Endometrial microvascular endothelial cells (primary cell): ENCODE results near the gene IL20RA. TPM values are rescaled to one million over a fixed set of nuclear protein-coding genes. Genes with fewer than 3 reads are reported as not detected.

Experiments
- in situ Hi-C: cut with HindIII; loops from 2 replicates; pipeline ENCODE4 v1.10.0; 2017; ENCODE audit warnings: low sequenced_read_pairs, low pct_unique_long_range_greater_than_20kb; ENCODE audit errors: inconsistent ontology term
- total RNA-seq: library from RNA; depleted of rRNA; stranded (reverse); fragments of >200 nt; gene quantifications from one replicate; pipeline ENCODE4 v1.2.3, GENCODE V29; 2015; ENCODE audit errors: inconsistent ontology term

IL20RA gene
- total RNA-seq, 1 donor from 2014 or later: not detected

DNA sequence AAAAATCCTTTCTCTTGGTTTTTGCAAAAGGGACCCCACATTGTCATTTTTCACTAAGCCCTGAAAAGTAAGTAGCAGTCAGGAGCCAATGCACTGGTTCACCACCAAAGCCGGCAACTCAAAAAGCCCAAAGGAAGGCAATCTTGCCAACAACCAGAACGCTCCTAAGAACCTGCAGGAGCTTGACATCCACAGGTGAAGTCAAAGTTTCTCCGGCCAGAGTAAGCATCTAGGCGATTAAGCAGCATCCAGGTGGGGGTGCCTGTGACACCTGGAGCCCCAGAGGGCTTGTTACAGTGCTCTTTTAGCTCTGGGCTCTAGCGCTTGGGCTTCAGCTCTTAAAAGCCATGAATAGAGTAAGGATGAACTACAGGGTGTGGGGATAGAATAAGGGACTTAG lies 86.6 kb downstream of the IL20RA start:
- in situ Hi-C loops: no loop called here

DNA sequence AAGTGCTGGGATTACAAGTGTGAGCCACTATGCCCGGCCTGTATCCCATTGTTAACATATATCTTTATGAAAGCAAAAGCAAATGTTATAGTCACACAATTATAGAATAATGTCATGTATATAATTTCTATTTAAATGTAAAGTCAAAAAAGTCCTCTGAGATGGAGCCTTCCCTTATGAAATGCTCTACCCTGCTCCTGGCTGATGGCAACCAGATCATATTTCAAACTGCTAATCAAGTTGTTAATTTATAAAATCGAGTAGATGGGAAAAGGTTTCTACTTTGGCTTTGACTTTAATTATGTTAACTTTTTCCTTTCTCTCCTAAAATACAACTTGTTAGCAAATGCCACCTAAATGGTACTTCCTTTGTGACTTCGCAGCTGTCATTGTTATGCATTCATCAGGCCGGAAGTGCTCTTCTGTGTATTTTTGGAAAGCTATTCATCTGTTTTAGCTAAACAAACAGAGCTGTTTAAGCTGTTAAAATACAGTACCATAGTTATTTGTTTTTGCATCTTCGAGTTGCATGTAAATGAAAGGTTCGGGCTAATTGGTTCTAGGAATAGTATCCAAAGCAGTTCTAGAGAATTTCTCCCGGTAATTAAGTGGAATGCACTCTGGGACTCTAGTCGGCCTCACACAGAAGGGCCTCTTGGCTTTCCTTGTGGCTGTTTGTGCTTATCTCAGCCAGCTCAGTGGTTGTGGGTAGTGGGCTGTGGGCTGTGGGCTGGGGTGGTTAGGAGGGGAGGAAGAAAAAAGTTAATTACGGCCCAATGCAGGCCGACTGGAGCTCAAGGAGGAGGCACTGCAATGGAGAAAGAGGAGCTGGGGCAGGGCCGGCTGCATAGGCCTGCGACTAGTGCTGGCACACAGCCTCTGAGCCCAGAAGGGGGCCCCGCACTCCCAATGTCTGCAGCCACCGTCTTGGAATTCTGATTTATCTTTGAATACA lies 87.9 kb downstream of the IL20RA start:
- in situ Hi-C loops: no loop called here

DNA sequence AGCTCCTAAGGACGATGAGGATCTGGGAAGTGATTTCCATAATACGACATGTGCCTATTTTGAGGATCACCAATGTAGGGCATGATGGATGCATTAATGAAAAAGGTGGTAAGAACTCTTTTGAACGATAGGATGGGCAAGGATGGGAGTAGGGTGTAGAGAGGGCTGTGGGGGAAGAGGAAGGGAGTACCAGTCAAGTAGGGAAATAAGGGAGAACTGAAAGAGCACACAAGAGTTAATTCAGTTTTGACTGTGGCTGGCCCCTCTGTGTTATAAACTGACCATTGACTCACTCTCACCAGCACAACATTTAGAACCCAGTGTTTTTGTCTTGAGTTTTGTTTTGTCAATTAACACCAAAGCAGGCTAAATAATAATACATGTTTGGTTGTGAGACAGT lies 89.6 kb downstream of the IL20RA start:
- in situ Hi-C loops: no loop called here

DNA sequence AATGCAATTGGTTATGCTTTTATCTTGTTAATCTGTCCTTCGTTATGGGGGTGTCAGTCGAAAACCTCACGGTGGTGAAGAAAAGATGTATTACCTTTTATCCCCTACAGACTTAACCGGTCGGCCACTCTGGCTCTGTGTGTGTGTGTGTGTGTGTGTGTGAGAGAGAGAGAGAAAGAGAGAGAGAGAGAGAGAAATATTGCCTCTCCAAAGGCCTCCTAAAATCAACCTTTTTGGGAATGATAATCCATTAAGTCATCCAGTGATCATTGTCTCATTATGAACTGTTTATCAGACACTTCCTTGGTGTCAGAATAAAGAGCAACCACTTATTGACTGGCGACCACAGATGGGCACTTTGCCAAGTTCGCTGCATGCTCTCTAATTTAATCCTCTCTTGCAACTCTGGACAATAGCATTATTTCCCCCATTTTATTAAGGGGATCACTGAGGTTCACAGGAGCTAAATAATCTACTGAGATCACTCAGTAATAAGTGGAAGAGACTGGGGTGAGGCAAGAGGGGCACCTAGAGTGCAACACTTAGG lies 92.0 kb downstream of the IL20RA start:
- in situ Hi-C loops: no loop called here

DNA sequence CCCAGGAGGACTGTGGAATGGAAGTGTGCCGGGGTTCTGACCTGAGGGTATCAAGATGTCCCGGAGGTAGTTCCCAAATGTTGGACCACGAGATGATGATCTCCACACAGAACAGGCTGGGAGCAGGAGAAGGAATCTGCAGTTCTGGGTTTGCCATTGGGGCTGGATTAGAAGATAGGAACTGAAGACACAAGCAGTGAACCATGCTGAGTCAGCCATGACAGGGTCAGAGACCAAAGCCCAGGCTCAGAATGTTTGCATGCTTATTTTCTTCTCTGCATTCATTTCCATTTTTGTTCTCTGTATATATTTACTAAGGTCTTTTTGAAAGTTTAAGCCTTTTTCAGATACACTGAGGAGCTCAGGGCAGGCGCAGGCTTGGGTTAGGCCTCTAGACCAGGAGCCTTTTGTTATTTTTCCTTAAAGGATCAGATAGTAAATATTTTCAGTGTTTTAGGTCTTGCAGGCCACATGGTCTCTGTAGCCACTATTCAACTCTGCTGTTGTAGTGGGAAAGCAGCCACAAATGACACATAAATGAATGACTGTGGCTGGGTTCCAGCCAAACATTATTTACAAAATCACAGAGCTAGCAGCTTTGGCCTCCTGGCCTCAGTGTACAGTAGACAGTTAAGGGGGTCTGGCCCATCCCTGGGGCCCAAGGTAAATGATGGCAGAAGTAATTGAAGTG lies 94.2 kb downstream of the IL20RA start:
- in situ Hi-C loops: no loop called here

Other genes starting within 250 kb of the IL20RA start
- gene PEX7, start 222.4 kb downstream of the IL20RA start, total RNA-seq: 5.6 TPM
- gene SLC35D3, start 122.7 kb downstream of the IL20RA start, total RNA-seq: not detected
- gene IL22RA2, start 128.7 kb upstream of the IL20RA start, total RNA-seq: not detected
- 75.1 TPM for gene IFNGR1, start 174.4 kb upstream of the IL20RA start, total RNA-seq